A549 (cell line): ENCODE data around the gene SH3PXD2B. TPM values are rescaled to one million over a fixed set of nuclear protein-coding genes. Genes with fewer than 3 reads are reported as not detected.

ENCODE experiments used
- ATAC-seq, 2 experiments: fragments of 200-7000 bp in 1 of 2; fragments of >200 bp in 1 of 2; cut with Nextera tagmentation in 1 of 2; cut with Tn5 transposase in 1 of 2; 3 replicates each; pipeline versions ENCODE4 v1.8.0 to v1.9.1; 2018 to 2020; ENCODE audit warnings: mild to moderate bottlenecking in 1 of 2, moderate library complexity in 1 of 2
- CTCF ChIA-PET: fragments of 300-600 bp; sonication (Branson Sonifier 250); formaldehyde crosslinking; extraction: SDS; loops from one replicate; lab custom pipeline; 2021; ENCODE audit warnings: antibody characterized with exemption, inconsistent platforms; lab: Yijun Ruan, JAX
- POLR2A ChIA-PET: fragments of 350-600 bp; formaldehyde crosslinking; extraction: SDS; loops from one replicate; lab custom pipeline; 2021; ENCODE audit warnings: antibody characterized with exemption, inconsistent platforms; lab: Yijun Ruan, JAX
- DNase-seq, 2 experiments: peaks; one replicate each; pipeline versions ENCODE4 v3.0.0 to v3.0.0-alpha.2; 2011 to 2016; ENCODE audit warnings: low read depth in 1 of 2, low spot score in 1 of 2
- FAIRE-seq: peaks from 2 replicates; lab custom pipeline; 2011; peaks lifted over from hg19 to GRCh38; lab: Jason Lieb, UNC
- H3K27ac ChIP-seq, 2 experiments: fragments of >200 bp; sonication (Bioruptor Twin); formaldehyde crosslinking; 3 replicates each; pipeline ENCODE4 v1.5.1; 2016 to 2017
- H3K4me1 ChIP-seq: fragments of >200 bp; sonication (Bioruptor Twin); formaldehyde crosslinking; 3 replicates; pipeline ENCODE4 v1.6.1; 2016
- H3K4me2 ChIP-seq: fragments of >200 bp; sonication (Bioruptor Twin); formaldehyde crosslinking; 3 replicates; pipeline ENCODE4 v1.6.1; 2016
- H3K4me3 ChIP-seq: fragments of >200 bp; sonication (Bioruptor Twin); formaldehyde crosslinking; 3 replicates; pipeline ENCODE4 v1.5.1; 2016
- H3K9me3 ChIP-seq: fragments of >200 bp; sonication (Bioruptor Twin); formaldehyde crosslinking; 3 replicates; pipeline ENCODE4 v1.6.1; 2016
- CBX8 ChIP-seq: fragments of 200-600 bp; sonication (generic); IDR thresholded peaks from 2 replicates; pipeline ENCODE4 v1.6.1; 2016
- CHD2 ChIP-seq: fragments of 150-350 bp; IDR thresholded peaks from 2 replicates; pipeline ENCODE4 v1.6.1; 2014; ENCODE audit warnings: low read length; ENCODE audit not compliant: partially characterized antibody
- E2F6 ChIP-seq: IDR thresholded peaks from 2 replicates; pipeline ENCODE4 v1.6.1; 2012; ENCODE audit warnings: low read depth, borderline replicate concordance
- EHF ChIP-seq: fragments of 250-450 bp; sonication (Bioruptor Pico); IDR thresholded peaks from 2 replicates; pipeline ENCODE4 v1.5.0; 2020; ENCODE audit warnings: mild to moderate bottlenecking
- ELK1 ChIP-seq: fragments of 150-350 bp; IDR thresholded peaks from 2 replicates; pipeline ENCODE4 v1.6.1; 2014; ENCODE audit warnings: low read depth, mild to moderate bottlenecking, low read length
- ESRRA ChIP-seq: fragments of 150-350 bp; IDR thresholded peaks from 2 replicates; pipeline ENCODE4 v1.6.1; 2014; ENCODE audit warnings: mild to moderate bottlenecking, low read length, borderline replicate concordance
- HDAC2 ChIP-seq: fragments of 200-600 bp; sonication (generic); IDR thresholded peaks from 2 replicates; pipeline ENCODE4 v1.6.1; 2016
- HEYL ChIP-seq: fragments of 250-450 bp; sonication (Bioruptor Pico); IDR thresholded peaks from 2 replicates; pipeline ENCODE4 v1.8.0; 2021; ENCODE audit warnings: mild to moderate bottlenecking, moderate library complexity
- HMGXB4 ChIP-seq: fragments of 250-450 bp; sonication (Bioruptor Pico); IDR thresholded peaks from 2 replicates; pipeline ENCODE4 v1.5.0; 2021; ENCODE audit warnings: mild to moderate bottlenecking, moderate library complexity, borderline replicate concordance
- HOXA7 ChIP-seq: fragments of 250-450 bp; sonication (Bioruptor Pico); IDR thresholded peaks from 2 replicates; pipeline ENCODE4 v1.5.0; 2020; ENCODE audit warnings: mild to moderate bottlenecking, moderate library complexity
- HOXB5 ChIP-seq: fragments of 250-450 bp; sonication (Bioruptor Pico); IDR thresholded peaks from 2 replicates; pipeline ENCODE4 v1.5.0; 2020; ENCODE audit warnings: mild to moderate bottlenecking, moderate library complexity
- KDM1A ChIP-seq: fragments of 200-600 bp; sonication (generic); IDR thresholded peaks from 2 replicates; pipeline ENCODE4 v1.6.1; 2016; ENCODE audit warnings: low read depth, mild to moderate bottlenecking
- MAFK ChIP-seq: fragments of 450-650 bp; IDR thresholded peaks from 2 replicates; pipeline ENCODE4 v1.6.1; 2014; ENCODE audit not compliant: partially characterized antibody
- MAZ ChIP-seq: fragments of 150-350 bp; IDR thresholded peaks from 2 replicates; pipeline ENCODE4 v1.6.1; 2014; ENCODE audit warnings: antibody characterized with exemption, low read depth, low read length, borderline replicate concordance
- POLR2AphosphoS2 ChIP-seq: conservative IDR thresholded peaks from 2 replicates; pipeline ENCODE4 v1.6.1; 2012; ENCODE audit warnings: low read length, improper control_type of control experiment, inconsistent platforms
- RARB ChIP-seq: fragments of 250-450 bp; sonication (Bioruptor Pico); IDR thresholded peaks from 2 replicates; pipeline ENCODE4 v1.8.0; 2021; ENCODE audit warnings: mild to moderate bottlenecking, moderate library complexity
- RCOR1 ChIP-seq: fragments of 150-350 bp; IDR thresholded peaks from 2 replicates; pipeline ENCODE4 v1.6.1; 2014; ENCODE audit warnings: antibody characterized with exemption, low read length, low read depth
- RFX5 ChIP-seq: fragments of 450-650 bp; IDR thresholded peaks from 2 replicates; pipeline ENCODE4 v1.7.1; 2014; ENCODE audit warnings: antibody characterized with exemption, mild to moderate bottlenecking, moderate library complexity
- ZFP36 ChIP-seq: fragments of 450-650 bp; IDR thresholded peaks from 2 replicates; pipeline ENCODE4 v1.6.1; 2014; ENCODE audit warnings: borderline replicate concordance; ENCODE audit not compliant: partially characterized antibody
- WGBS: methylation state at CpG from one replicate; pipeline ENCODE4 v1.1.6; 2017; ENCODE audit errors: missing lambda C conversion rate; 5-methylcytosine and 5-hydroxymethylcytosine counted together
- polyA plus RNA-seq, 4 experiments: library from polyadenylated mRNA; depleted of rRNA in 3 of 4; stranded (reverse); fragments of >200 nt; fragmentation: RNase III in 1 of 4; extraction: RNeasy Plus Mini Kit Qiagen cat#74134 plus additional on column Dnase treatment in 1 of 4; gene quantifications; 2 replicates in 3 of 4; 3 replicates in 1 of 4; pipeline ENCODE4 v1.2.3, GENCODE V29; 2011 to 2017

Gene SH3PXD2B
- polyA plus RNA-seq, 2 of the 4 experiments (the other 2 are of a cell fraction), result 15.1 to 15.5 TPM

GRCh38 chr5:172413601-172414171 is 40.6 kb downstream of the SH3PXD2B start:
- 85% methylated on average over 4 of the region's 4 CpGs for WGBS
- FAIRE-seq (no peak), DNase-seq (no peak), ATAC-seq (no peak)
- Histone ChIP-seq H3K9me3 (no peaks in the 10 kb centered on the region), H3K4me1 (peaks cover 44% of the 10 kb centered on the region), H3K4me3 (no peak overlapping the region), H3K27ac (peak overlapping the region; percentile 17 to 75; a peak in 4 of 6 replicates), H3K4me2 (no peak overlapping the region)
- ChIA-PET CTCF (interaction anchor here (0.6 to 1.3 kb wide), 2 partner anchors 12 to 17 kb away, joined by 3 read pairs; no protein-coding TSS in a partner anchor), POLR2A (no interaction called here)
- TF ChIP-seq HOXA7 (CRISPR knock-in tag) (no peak), KDM1A (no peak), MAZ (no peak), E2F6 (no peak), RCOR1 (no peak), HEYL (CRISPR knock-in tag) (no peak), RARB (CRISPR knock-in tag) (no peak), HDAC2 (no peak), CBX8 (no peak), ELK1 (no peak), POLR2AphosphoS2 (no peak), EHF (no peak), ESRRA (no peak)

GRCh38 chr5:172412724-172413286 is 41.5 kb downstream of the SH3PXD2B start:
- CTCF ChIA-PET, result interaction anchor here (0.6 to 1.3 kb wide), 3 partner anchors 11 to 79 kb away, joined by 3 read pairs; no protein-coding TSS in a partner anchor
- H3K4me2 ChIP-seq, result no peak overlapping the region

DNA sequence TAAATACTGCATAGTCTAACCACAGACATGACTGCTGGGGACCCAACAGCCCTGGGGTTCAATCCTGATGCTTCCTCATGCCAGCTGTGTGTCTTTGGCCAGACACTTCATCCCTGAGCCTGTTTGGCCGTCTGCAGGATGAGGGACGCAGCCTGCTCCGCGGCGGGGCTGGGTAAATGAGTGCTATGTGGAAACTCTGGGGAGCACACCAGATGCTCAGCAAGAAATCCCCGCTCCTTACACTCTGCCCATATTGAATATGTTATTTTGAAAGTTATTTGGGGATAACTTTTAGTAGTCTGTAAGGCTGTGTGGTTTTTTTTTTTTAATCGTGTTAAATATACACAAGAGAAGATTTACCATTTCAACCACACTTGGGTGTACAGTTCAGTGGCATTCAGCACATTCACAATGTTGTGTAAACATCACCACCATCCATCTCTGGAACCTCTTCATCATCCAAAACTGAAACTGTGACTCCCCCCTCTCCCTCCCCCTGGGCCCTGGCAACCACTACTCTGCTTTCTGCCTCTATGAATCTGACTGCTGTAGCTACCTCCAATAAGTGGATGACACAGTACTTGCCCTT is 42.7 kb downstream of the SH3PXD2B start:
- H3K27ac ChIP-seq, result no peak overlapping the region
- ChIA-PET CTCF (interaction anchor here (0.9 kb wide), 2 partner anchors 40 kb away, joined by 3 read pairs; no protein-coding TSS in a partner anchor), POLR2A (no interaction called here)
- H3K4me3 ChIP-seq, result no peak overlapping the region
- no peak for TF ChIP-seq CBX8
- TF ChIP-seq ELK1, result no peak
- TF ChIP-seq ZFP36, result no peak
- no peak for TF ChIP-seq HOXB5 (CRISPR knock-in tag)
- no peak for TF ChIP-seq HMGXB4 (CRISPR knock-in tag)
- TF ChIP-seq CHD2, result no peak
- no peak for TF ChIP-seq KDM1A
- 95% methylated on average over 7 of the region's 7 CpGs for WGBS
- no peak overlapping the region for H3K4me2 ChIP-seq
- no peaks in the 10 kb centered on the region for H3K9me3 ChIP-seq
- H3K4me1 ChIP-seq, result peaks cover 38% of the 10 kb centered on the region
- DNase-seq, result no peak
- no peak for FAIRE-seq
- ATAC-seq, result no peak

More at GRCh38 chr5:172412724-172413286, 41.5 kb downstream of the SH3PXD2B start:
- peak overlapping the region in 1 of 2 experiments; percentile 48; a peak in 2 of 6 replicates for H3K27ac ChIP-seq
- no peak for ATAC-seq
- H3K9me3 ChIP-seq, result no peaks in the 10 kb centered on the region
- peaks cover 41% of the 10 kb centered on the region for H3K4me1 ChIP-seq
- 94% methylated on average over 13 of the region's 13 CpGs for WGBS
- POLR2A ChIA-PET, result no interaction called here
- no peak for DNase-seq
- TF ChIP-seq RFX5 (no peak), MAFK (peak; percentile 23)
- no peak for FAIRE-seq
- no peak overlapping the region for H3K4me3 ChIP-seq
